Neural cell (in vitro differentiated cells): ENCODE measurements around the gene DENND6A. TPM values are rescaled to one million over a fixed set of nuclear protein-coding genes. Genes with fewer than 3 reads are reported as not detected.

Source experiments
- H2AFZ ChIP-seq: fragments of 200-600, 300-800 bp; sonication (generic), shearing (Covaris generic); 2 replicates; pipeline ENCODE4 v1.6.0; 2014; ENCODE audit warnings: low read depth, mild to moderate bottlenecking, antibody characterized with exemption, low read length, moderate library complexity
- H3F3A ChIP-seq: fragments of 200-600 bp; shearing (Covaris generic); 2 replicates; pipeline ENCODE4 v1.6.1; 2016; ENCODE audit warnings: mild to moderate bottlenecking, moderate library complexity, mixed read lengths, antibody characterized with exemption, low read length; ENCODE audit not compliant: insufficient read depth, poor library complexity, severe bottlenecking
- H3K27ac ChIP-seq: fragments of 200-600, 300-800 bp; sonication (generic), shearing (Covaris generic); 2 replicates; pipeline ENCODE4 v1.5.1; 2014; ENCODE audit warnings: mild to moderate bottlenecking, low read length, moderate library complexity
- H3K27me3 ChIP-seq: fragments of 300-800, 200-600 bp; sonication (generic), shearing (Covaris generic); 2 replicates; pipeline ENCODE4 v1.6.0; 2014; ENCODE audit warnings: mild to moderate bottlenecking, low read depth, low read length, moderate library complexity; ENCODE audit not compliant: insufficient read depth
- H3K36me3 ChIP-seq: fragments of 300-800, 200-600 bp; sonication (generic), shearing (Covaris generic); 2 replicates; pipeline ENCODE4 v1.5.1; 2014; ENCODE audit warnings: mild to moderate bottlenecking, antibody characterized with exemption, low read length, moderate library complexity; ENCODE audit not compliant: insufficient read depth
- H3K4me2 ChIP-seq: fragments of 300-800, 200-600 bp; sonication (generic), shearing (Covaris generic); 2 replicates; pipeline ENCODE4 v1.6.0; 2014; ENCODE audit warnings: mild to moderate bottlenecking, low read length
- H3K4me3 ChIP-seq: fragments of 300-800, 200-600 bp; sonication (generic), shearing (Covaris generic); 2 replicates; pipeline ENCODE4 v1.5.1; 2014; ENCODE audit warnings: mild to moderate bottlenecking, low read length, moderate library complexity
- H3K79me2 ChIP-seq: fragments of 200-600 bp; shearing (Covaris generic); replicated peaks from 2 replicates; pipeline ENCODE4 v1.6.0; 2014; ENCODE audit warnings: mild to moderate bottlenecking, low read length, moderate library complexity; ENCODE audit not compliant: insufficient read depth
- H3K9ac ChIP-seq: fragments of 300-800, 200-600 bp; sonication (generic), shearing (Covaris generic); 2 replicates; pipeline ENCODE4 v1.6.1; 2016; ENCODE audit warnings: mild to moderate bottlenecking, low read length, mixed read lengths
- H3K9me2 ChIP-seq: fragments of 200-600 bp; shearing (Covaris generic); 2 replicates; pipeline ENCODE4 v1.6.1; 2016; ENCODE audit warnings: mild to moderate bottlenecking, low read length, mixed read lengths; ENCODE audit not compliant: insufficient read depth
- H3K9me3 ChIP-seq: fragments of 200-600, 300-800 bp; sonication (generic), shearing (Covaris generic); 2 replicates; pipeline ENCODE4 v1.6.1; 2016; ENCODE audit warnings: mild to moderate bottlenecking, mixed run types, low read length, moderate library complexity, mixed read lengths
- H4K20me1 ChIP-seq: fragments of 200-600 bp; shearing (Covaris generic); 2 replicates; pipeline ENCODE4 v1.6.1; 2016; ENCODE audit warnings: mild to moderate bottlenecking, mixed run types; ENCODE audit not compliant: insufficient read depth
- EP300 ChIP-seq: fragments of 450-650 bp; conservative IDR thresholded peaks from 2 replicates; pipeline ENCODE4 v1.6.1; 2014; ENCODE audit warnings: antibody characterized with exemption, mild to moderate bottlenecking, moderate library complexity; ENCODE audit not compliant: poor library complexity, severe bottlenecking
- EZH2 ChIP-seq: fragments of 200-600, 300-800 bp; shearing (Covaris generic), sonication (generic); IDR thresholded peaks from 2 replicates; pipeline ENCODE4 v1.6.1; 2014; ENCODE audit warnings: antibody characterized with exemption, low read length, borderline replicate concordance, mild to moderate bottlenecking; ENCODE audit not compliant: insufficient read depth, poor library complexity, severe bottlenecking
- MXI1 ChIP-seq: fragments of 450-650 bp; conservative IDR thresholded peaks from 2 replicates; pipeline ENCODE4 v1.6.1; 2014; ENCODE audit warnings: antibody characterized with exemption, mild to moderate bottlenecking; ENCODE audit not compliant: poor library complexity, severe bottlenecking
- POLR2AphosphoS5 ChIP-seq: IDR thresholded peaks from 2 replicates; pipeline ENCODE4 v1.6.1; 2012
- RAD21 ChIP-seq: fragments of 450-650 bp; conservative IDR thresholded peaks from 2 replicates; pipeline ENCODE4 v1.6.1; 2014; ENCODE audit warnings: antibody characterized with exemption, mild to moderate bottlenecking, moderate library complexity
- SMC3 ChIP-seq: fragments of 450-650 bp; conservative IDR thresholded peaks from 2 replicates; pipeline ENCODE4 v1.6.1; 2014; ENCODE audit warnings: antibody characterized with exemption, mild to moderate bottlenecking, moderate library complexity; ENCODE audit not compliant: poor library complexity
- TAF1 ChIP-seq: IDR thresholded peaks from 2 replicates; pipeline ENCODE4 v1.6.1; 2012; ENCODE audit warnings: low read depth
- polyA plus RNA-seq: library from polyadenylated mRNA; depleted of rRNA; stranded (reverse); fragments of >200 nt; gene quantifications from 2 replicates; pipeline ENCODE4 v1.2.3, GENCODE V29; 2014
- TF ChIP-seq, protein P1 (sequence below): IDR thresholded peaks from 2 replicates; pipeline ENCODE4 v1.6.1; 2012; ENCODE audit warnings: borderline replicate concordance
- TF ChIP-seq, protein P2 (sequence below): fragments of 450-650 bp; IDR thresholded peaks from 2 replicates; pipeline ENCODE4 v1.5.1; 2014; ENCODE audit warnings: antibody characterized with exemption, mild to moderate bottlenecking, moderate library complexity; ENCODE audit not compliant: poor library complexity, severe bottlenecking

The DENND6A gene
- polyA plus RNA-seq, 1 donor from 2014 or later: 24.0 TPM

DNA sequence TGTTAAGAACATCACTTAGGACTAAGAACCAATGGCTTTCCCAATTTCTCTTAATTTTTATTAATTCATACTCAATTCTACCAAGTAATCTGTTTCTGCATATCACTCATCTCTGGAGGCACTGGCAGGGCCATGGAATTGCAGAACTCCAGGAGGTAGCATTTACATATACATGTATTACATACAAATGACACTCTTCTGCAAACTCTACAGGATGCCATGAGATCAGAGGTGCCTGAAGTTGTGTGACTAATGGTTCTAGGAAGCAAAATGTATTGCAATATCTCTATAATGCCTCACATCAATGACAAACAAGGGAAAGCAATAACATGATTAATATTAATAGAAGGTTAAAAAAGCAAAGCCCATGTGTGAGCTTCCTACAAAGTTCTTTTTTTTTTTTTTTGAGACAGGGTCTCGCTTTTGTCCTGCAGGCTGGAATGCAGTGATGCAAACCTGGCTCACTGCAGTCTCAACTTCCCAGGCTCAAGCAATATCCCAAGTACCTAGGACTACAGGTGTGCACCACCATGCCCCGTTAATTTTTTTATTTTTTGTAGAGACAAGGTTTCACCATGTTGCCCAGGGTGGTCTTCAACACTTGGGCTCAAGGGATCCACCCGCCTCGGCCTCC, 33.0 kb downstream of the DENND6A start (continued):
- TF ChIP-seq, protein P1, sequence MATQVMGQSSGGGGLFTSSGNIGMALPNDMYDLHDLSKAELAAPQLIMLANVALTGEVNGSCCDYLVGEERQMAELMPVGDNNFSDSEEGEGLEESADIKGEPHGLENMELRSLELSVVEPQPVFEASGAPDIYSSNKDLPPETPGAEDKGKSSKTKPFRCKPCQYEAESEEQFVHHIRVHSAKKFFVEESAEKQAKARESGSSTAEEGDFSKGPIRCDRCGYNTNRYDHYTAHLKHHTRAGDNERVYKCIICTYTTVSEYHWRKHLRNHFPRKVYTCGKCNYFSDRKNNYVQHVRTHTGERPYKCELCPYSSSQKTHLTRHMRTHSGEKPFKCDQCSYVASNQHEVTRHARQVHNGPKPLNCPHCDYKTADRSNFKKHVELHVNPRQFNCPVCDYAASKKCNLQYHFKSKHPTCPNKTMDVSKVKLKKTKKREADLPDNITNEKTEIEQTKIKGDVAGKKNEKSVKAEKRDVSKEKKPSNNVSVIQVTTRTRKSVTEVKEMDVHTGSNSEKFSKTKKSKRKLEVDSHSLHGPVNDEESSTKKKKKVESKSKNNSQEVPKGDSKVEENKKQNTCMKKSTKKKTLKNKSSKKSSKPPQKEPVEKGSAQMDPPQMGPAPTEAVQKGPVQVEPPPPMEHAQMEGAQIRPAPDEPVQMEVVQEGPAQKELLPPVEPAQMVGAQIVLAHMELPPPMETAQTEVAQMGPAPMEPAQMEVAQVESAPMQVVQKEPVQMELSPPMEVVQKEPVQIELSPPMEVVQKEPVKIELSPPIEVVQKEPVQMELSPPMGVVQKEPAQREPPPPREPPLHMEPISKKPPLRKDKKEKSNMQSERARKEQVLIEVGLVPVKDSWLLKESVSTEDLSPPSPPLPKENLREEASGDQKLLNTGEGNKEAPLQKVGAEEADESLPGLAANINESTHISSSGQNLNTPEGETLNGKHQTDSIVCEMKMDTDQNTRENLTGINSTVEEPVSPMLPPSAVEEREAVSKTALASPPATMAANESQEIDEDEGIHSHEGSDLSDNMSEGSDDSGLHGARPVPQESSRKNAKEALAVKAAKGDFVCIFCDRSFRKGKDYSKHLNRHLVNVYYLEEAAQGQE: no peak
- TF ChIP-seq EP300 (no peak), SMC3 (no peak), POLR2AphosphoS5 (no peak)

DNA sequence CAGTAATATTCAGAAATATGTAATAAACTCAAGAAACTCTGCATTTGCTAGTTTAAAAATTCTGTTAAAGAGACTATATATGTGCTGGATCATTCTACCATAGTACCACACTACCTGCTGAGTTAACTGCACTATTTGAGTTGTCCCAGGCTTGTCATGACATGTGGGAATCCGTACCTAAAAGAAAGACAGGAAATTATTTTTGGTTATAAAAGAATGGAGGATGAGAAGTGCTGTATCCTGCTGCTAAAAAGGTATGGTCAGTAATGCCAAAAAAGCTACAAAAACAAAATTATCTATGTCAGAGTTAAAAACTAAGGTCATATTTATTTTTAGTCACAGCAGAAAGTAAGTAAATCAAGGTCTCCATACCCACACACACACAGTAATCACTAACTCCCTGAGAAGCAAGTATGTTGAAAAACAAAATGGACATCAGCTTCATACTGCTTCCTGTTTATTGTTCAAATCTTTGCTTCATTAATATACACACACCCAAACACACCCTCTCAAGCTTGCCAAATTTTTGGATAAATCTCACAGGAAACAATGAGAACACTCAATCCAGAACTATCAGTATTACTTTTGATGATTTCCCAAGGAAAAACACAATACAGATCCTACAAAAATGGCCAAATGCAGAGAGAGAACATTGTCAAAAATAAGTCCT, 33.7 kb downstream of the DENND6A start:
- TF ChIP-seq MXI1 (no peak), TAF1 (no peak), EZH2 (no peak), RAD21 (no peak), SMC3 (no peak), POLR2AphosphoS5 (no peak), EP300 (no peak)
- TF ChIP-seq, protein P1: no peak
- TF ChIP-seq, protein P2, sequence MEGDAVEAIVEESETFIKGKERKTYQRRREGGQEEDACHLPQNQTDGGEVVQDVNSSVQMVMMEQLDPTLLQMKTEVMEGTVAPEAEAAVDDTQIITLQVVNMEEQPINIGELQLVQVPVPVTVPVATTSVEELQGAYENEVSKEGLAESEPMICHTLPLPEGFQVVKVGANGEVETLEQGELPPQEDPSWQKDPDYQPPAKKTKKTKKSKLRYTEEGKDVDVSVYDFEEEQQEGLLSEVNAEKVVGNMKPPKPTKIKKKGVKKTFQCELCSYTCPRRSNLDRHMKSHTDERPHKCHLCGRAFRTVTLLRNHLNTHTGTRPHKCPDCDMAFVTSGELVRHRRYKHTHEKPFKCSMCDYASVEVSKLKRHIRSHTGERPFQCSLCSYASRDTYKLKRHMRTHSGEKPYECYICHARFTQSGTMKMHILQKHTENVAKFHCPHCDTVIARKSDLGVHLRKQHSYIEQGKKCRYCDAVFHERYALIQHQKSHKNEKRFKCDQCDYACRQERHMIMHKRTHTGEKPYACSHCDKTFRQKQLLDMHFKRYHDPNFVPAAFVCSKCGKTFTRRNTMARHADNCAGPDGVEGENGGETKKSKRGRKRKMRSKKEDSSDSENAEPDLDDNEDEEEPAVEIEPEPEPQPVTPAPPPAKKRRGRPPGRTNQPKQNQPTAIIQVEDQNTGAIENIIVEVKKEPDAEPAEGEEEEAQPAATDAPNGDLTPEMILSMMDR: no peak
- no peak overlapping the region for H3K4me3 ChIP-seq
- H3K4me2 ChIP-seq: no peak overlapping the region
- no peaks in the 10 kb centered on the region for H3K79me2 ChIP-seq
- H4K20me1 ChIP-seq: no peaks in the 10 kb centered on the region
- no peak overlapping the region for H3K27ac ChIP-seq
- H3K27me3 ChIP-seq: no peaks in the 10 kb centered on the region
- H3K36me3 ChIP-seq: no peaks in the 10 kb centered on the region
- H2AFZ ChIP-seq: no peak overlapping the region
- H3F3A ChIP-seq: no peaks in the 10 kb centered on the region
- no peaks in the 10 kb centered on the region for H3K9me2 ChIP-seq
- H3K9me3 ChIP-seq: no peaks in the 10 kb centered on the region
- H3K9ac ChIP-seq: no peak overlapping the region
